Activated T-cell treated with anti-CD3 and anti-CD28 coated beads for 48 hours (primary cell): Measurements from ENCODE around the gene SPATA31C2.
A peak's percentile ranks its signal among the peaks of the same experiment; 100 is the strongest.
"Not testable (repeated sequence)": the region's sequence is repeated elsewhere in the genome, so short reads cannot be mapped to it uniquely, and the experiment has no call there.

Source experiments
- DNase-seq: peaks from one replicate; pipeline ENCODE4 v3.0.0-alpha.2; 2020; ENCODE audit warnings: low read depth

Gene SPATA31C2

GRCh38 chr9:88138375-88138774, at the start of gene SPATA31C2:
Gene SPATA31C2, minus strand, starts transcription at chr9:88138475. Its CDS starts 29 bp downstream, at chr9:88138446.
- DNase-seq: not testable (repeated sequence)

- DNase-seq: no peak
Measured at GRCh38 chr9:88187631-88188030, 49.4 kb upstream of the SPATA31C2 start.

GRCh38 chr9:88186495-88187110, 48.3 kb upstream of the SPATA31C2 start:
- DNase-seq: no peak

- DNase-seq: no peak
Measured at GRCh38 chr9:88184976-88185375, 46.7 kb upstream of the SPATA31C2 start.

- DNase-seq: no peak
Measured at GRCh38 chr9:88183798-88184495, 45.7 kb upstream of the SPATA31C2 start.

- DNase-seq: no peak
Measured at GRCh38 chr9:88182501-88182900, 44.2 kb upstream of the SPATA31C2 start.

GRCh38 chr9:88180081-88180765, 41.9 kb upstream of the SPATA31C2 start:
- DNase-seq: no peak

GRCh38 chr9:88179062-88179521, 40.8 kb upstream of the SPATA31C2 start:
- peak; percentile 1 for DNase-seq

- DNase-seq: no peak
Measured at GRCh38 chr9:88178641-88179040, 40.4 kb upstream of the SPATA31C2 start.

- DNase-seq: no peak
Measured at GRCh38 chr9:88177371-88177770, 39.1 kb upstream of the SPATA31C2 start.

- DNase-seq: no peak
Measured at GRCh38 chr9:88174324-88174723, 36.0 kb upstream of the SPATA31C2 start.

- peak; percentile 21 for DNase-seq
Measured at GRCh38 chr9:88173378-88173999, 35.2 kb upstream of the SPATA31C2 start.

- DNase-seq: no peak
Measured at GRCh38 chr9:88169700-88170099, 31.4 kb upstream of the SPATA31C2 start.

GRCh38 chr9:88168564-88168963, 30.3 kb upstream of the SPATA31C2 start:
- no peak for DNase-seq

- no peak for DNase-seq
Measured at GRCh38 chr9:88166660-88167059, 28.4 kb upstream of the SPATA31C2 start.

- no peak for DNase-seq
Measured at GRCh38 chr9:88164850-88165249, 26.6 kb upstream of the SPATA31C2 start.

- DNase-seq: no peak
Measured at GRCh38 chr9:88161144-88161543, 22.9 kb upstream of the SPATA31C2 start.

- no peak for DNase-seq
Measured at GRCh38 chr9:88143957-88144625, 5.8 kb upstream of the SPATA31C2 start.

GRCh38 chr9:88143179-88143578, 4.9 kb upstream of the SPATA31C2 start:
- DNase-seq: no peak

- not testable (repeated sequence) for DNase-seq
Measured at GRCh38 chr9:88133552-88133951, 4.7 kb downstream of the SPATA31C2 start.

GRCh38 chr9:88129556-88129955, 8.7 kb downstream of the SPATA31C2 start:
- not testable (repeated sequence) for DNase-seq

GRCh38 chr9:88127700-88128300, 10.5 kb downstream of the SPATA31C2 start:
- DNase-seq: not testable (repeated sequence)
